PC-3 (cell line): ENCODE results near the gene AUTS2. TPM values are rescaled to one million over a fixed set of nuclear protein-coding genes. Genes with fewer than 3 reads are reported as not detected.

Experiments
- ATAC-seq: fragments of 200-7000 bp; cut with Tn5 transposase; 2 replicates; pipeline ENCODE4 v1.9.1; 2020; ENCODE audit warnings: mild to moderate bottlenecking, moderate library complexity
- BruUV-seq: library from RNA; stranded (reverse); fragments of 400-500 nt; replicated peaks from 2 replicates; lab custom pipeline; 2021; lab: Mats Ljungman, UMichigan
- CTCF ChIA-PET: fragments of 300-600 bp; sonication (Branson Sonifier 250); formaldehyde crosslinking; loops from one replicate; lab custom pipeline; 2022; ENCODE audit warnings: antibody characterized with exemption; lab: Charles Lee
- POLR2A ChIA-PET: fragments of 300-600 bp; sonication (Branson Sonifier 250); formaldehyde crosslinking; loops from one replicate; lab custom pipeline; 2022; ENCODE audit warnings: antibody characterized with exemption; ENCODE audit not compliant: unreplicated experiment; lab: Charles Lee
- DNase-seq: peaks from one replicate; pipeline ENCODE4 v3.0.0-alpha.2; 2015
- H2AFZ ChIP-seq: fragments of 300-600 bp; sonication (generic); 2 replicates; pipeline ENCODE4 v1.6.0; 2016; ENCODE audit warnings: antibody characterized with exemption, low read length
- H3F3A ChIP-seq: fragments of 300-600 bp; sonication (generic); one replicate; pipeline ENCODE4 v1.6.0; 2017; ENCODE audit warnings: antibody characterized with exemption, low read length, control low read depth, mild to moderate bottlenecking; ENCODE audit not compliant: unreplicated experiment
- H3K27ac ChIP-seq: fragments of 300-600 bp; sonication (generic); 2 replicates; pipeline ENCODE4 v1.5.1; 2016; ENCODE audit warnings: mild to moderate bottlenecking, low read length
- H3K27me3 ChIP-seq: fragments of 300-600 bp; sonication (generic); 2 replicates; pipeline ENCODE4 v1.6.1; 2016; ENCODE audit warnings: low read length, mixed read lengths
- H3K36me3 ChIP-seq: fragments of 300-600 bp; sonication (generic); 2 replicates; pipeline ENCODE4 v1.6.1; 2016; ENCODE audit warnings: low read depth, mixed run types, low read length, mixed read lengths
- H3K4me1 ChIP-seq: fragments of 300-600 bp; sonication (generic); 2 replicates; pipeline ENCODE4 v1.5.1; 2016; ENCODE audit warnings: low read length; ENCODE audit not compliant: insufficient read depth
- H3K4me2 ChIP-seq: fragments of 300-600 bp; sonication (generic); 2 replicates; pipeline ENCODE4 v1.6.0; 2016; ENCODE audit warnings: low read length
- H3K4me3 ChIP-seq: fragments of 300-600 bp; sonication (generic); 2 replicates; pipeline ENCODE4 v1.5.1; 2016; ENCODE audit warnings: mild to moderate bottlenecking, low read length, mixed read lengths
- H3K79me2 ChIP-seq: fragments of 300-600 bp; sonication (generic); 2 replicates; pipeline ENCODE4 v1.6.1; 2017; ENCODE audit warnings: low read length, mixed read lengths
- H3K9ac ChIP-seq: fragments of 300-600 bp; sonication (generic); 2 replicates; pipeline ENCODE4 v1.6.0; 2016; ENCODE audit warnings: mild to moderate bottlenecking, low read length
- H3K9me2 ChIP-seq: fragments of 300-600 bp; sonication (generic); replicated peaks from 2 replicates; pipeline ENCODE4 v1.6.1; 2016; ENCODE audit warnings: mixed run types, low read length, mixed read lengths
- H3K9me3 ChIP-seq: fragments of 300-600 bp; sonication (generic); 2 replicates; pipeline ENCODE4 v1.6.1; 2016; ENCODE audit warnings: low read length, mixed read lengths
- H4K20me1 ChIP-seq: fragments of 300-600 bp; sonication (generic); 2 replicates; pipeline ENCODE4 v1.6.1; 2016; ENCODE audit warnings: low read length, mixed read lengths
- EZH2 ChIP-seq: fragments of 300-600 bp; sonication (generic); IDR thresholded peaks from one replicate; pipeline ENCODE4 v1.6.1; 2017; ENCODE audit warnings: antibody characterized with exemption, mild to moderate bottlenecking, low read length; ENCODE audit not compliant: unreplicated experiment
- EZH2phosphoT487 ChIP-seq: fragments of 300-600 bp; sonication (generic); IDR thresholded peaks from 2 replicates; pipeline ENCODE4 v1.6.1; 2018; ENCODE audit warnings: mild to moderate bottlenecking, antibody characterized with exemption, low read length, borderline replicate concordance
- intact Hi-C: fragments of 100-400 bp; cut with micrococcal nuclease; formaldehyde crosslinking; loops from 2 replicates; pipeline ENCODE4 v1.9.0; 2023
- total RNA-seq: library from RNA; depleted of rRNA; stranded (reverse); fragments of >200 nt; gene quantifications from 2 replicates; pipeline ENCODE4 v1.2.3, GENCODE V29; 2014
- TF ChIP-seq, protein P1 (sequence below): fragments of 300-600 bp; sonication (generic); conservative IDR thresholded peaks from 2 replicates; pipeline ENCODE4 v1.5.1; 2017; ENCODE audit warnings: antibody characterized with exemption, low read depth, mild to moderate bottlenecking, low read length

The AUTS2 gene
- total RNA-seq, 1 experiment from 2014 or later = not detected

DNA sequence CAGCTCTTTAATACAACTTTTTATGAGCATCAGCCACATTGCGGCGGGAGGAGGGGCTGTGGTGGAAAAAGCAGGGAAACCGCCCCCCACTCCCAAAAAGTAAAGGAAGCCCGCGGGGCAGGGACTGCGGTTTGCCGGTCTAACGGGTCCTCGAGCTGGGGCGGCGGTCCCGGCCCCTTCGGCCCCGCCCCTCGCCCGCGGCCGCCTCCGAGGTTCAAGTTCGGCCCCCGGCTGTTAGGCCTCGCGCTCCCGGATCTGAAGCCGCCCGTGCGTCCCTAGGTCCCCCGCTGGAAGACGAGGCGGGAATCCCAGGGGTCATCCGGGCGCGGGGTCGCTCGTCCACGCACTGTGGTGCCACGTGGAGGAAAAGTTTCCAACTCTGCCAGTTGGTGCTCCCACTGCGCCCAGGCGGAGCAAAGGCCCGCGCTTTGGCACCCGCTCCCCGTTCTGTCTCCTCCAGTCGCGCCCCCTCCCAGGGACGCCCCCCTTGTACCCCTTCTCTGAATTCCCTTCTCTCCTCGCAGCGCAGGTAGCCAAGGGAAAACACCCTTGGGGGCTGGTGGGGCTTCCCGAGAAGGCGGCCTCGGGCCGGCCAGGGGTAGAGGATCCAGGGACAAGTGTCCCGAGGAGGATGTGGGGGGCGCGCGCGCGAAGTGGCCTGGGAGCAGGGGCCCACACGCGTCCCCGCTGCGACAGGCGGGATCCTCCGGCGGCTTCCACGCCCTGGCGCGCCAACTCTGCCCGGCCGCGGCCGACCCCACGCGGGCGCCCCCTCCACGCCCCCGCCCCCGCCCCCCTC is 798 bp upstream of the AUTS2 start:
- POLR2A ChIA-PET = no interaction called here
- DNase-seq (no peak), ATAC-seq (peak; percentile 9; the same call in 1 of the 2 replicates)
- intact Hi-C loops = no loop called here
- Histone ChIP-seq H3K9me2 (no peaks in the 10 kb centered on the region), H3K9ac (no peak overlapping the region), H3K4me2 (0 out of 2 replicates have a peak overlapping the region, but pooled peaks have one; percentile 33), H3K27me3 (peaks cover 48% of the 10 kb centered on the region), H3K4me1 (no peaks in the 10 kb centered on the region; the same call in 1 of the 2 replicates), H3K36me3 (no peaks in the 10 kb centered on the region), H3K27ac (no peak overlapping the region), H3K79me2 (no peaks in the 10 kb centered on the region), H2AFZ (peak overlapping the region; percentile 25), H4K20me1 (no peaks in the 10 kb centered on the region), H3F3A (no peaks in the 10 kb centered on the region), H3K9me3 (no peaks in the 10 kb centered on the region), H3K4me3 (peak overlapping the region; percentile 27; the same call in 1 of the 2 replicates)
- BruUV-seq = no TSS peak
- CTCF ChIA-PET = no interaction called here
- TF ChIP-seq EZH2 = no peak
- TF ChIP-seq EZH2phosphoT487 = no peak
- TF ChIP-seq, protein P1, sequence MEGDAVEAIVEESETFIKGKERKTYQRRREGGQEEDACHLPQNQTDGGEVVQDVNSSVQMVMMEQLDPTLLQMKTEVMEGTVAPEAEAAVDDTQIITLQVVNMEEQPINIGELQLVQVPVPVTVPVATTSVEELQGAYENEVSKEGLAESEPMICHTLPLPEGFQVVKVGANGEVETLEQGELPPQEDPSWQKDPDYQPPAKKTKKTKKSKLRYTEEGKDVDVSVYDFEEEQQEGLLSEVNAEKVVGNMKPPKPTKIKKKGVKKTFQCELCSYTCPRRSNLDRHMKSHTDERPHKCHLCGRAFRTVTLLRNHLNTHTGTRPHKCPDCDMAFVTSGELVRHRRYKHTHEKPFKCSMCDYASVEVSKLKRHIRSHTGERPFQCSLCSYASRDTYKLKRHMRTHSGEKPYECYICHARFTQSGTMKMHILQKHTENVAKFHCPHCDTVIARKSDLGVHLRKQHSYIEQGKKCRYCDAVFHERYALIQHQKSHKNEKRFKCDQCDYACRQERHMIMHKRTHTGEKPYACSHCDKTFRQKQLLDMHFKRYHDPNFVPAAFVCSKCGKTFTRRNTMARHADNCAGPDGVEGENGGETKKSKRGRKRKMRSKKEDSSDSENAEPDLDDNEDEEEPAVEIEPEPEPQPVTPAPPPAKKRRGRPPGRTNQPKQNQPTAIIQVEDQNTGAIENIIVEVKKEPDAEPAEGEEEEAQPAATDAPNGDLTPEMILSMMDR = no peak

DNA sequence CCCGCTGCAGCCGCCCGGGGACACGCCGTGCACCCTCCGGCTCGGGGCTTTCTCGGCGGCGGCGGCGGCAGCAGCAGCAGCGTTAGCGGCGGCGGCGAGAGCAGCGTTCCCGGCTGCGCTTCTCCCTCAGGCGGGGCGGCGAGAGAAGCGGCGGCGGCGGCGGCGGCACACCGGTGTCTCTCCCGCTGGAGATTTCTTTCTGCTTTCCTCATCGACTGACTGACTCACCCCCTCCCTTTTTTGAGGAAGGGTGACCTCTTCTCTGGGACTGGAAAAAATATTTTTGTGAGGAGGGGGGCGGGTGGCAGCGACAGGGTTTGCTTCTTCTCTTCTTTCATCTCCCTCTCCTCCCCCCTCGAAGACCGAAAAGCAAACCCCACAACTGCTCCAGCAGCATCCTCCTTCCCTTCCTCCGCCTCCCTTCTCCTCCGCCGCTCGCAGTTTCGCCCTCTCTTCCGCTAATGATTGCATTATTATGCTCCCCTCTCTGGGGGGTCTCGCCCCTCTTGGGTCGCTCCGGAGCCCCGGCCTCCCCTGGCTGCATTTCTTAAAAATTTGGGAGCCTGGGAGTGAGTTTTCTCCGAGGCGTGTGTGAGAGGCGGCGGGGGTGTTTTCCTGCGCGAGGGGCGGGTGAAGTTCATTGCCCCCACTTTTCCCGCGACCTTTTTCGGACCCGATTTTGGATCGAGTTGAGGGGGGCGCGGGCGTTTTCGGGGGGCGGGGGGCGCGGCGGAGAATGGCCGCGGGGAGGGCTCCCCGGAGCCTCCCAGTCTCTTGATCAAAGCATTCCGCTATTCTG is 411 bp downstream of the AUTS2 start:
- Histone ChIP-seq H3K27ac (no peak overlapping the region), H3K4me1 (no peaks in the 10 kb centered on the region; the same call in 1 of the 2 replicates), H2AFZ (peak overlapping the region; percentile 67), H3K27me3 (peaks cover 48% of the 10 kb centered on the region), H4K20me1 (no peaks in the 10 kb centered on the region), H3K4me2 (peak overlapping the region; percentile 83), H3K4me3 (peak overlapping the region; percentile 63), H3K9ac (no peak overlapping the region), H3K36me3 (no peaks in the 10 kb centered on the region), H3K9me3 (no peaks in the 10 kb centered on the region), H3F3A (no peaks in the 10 kb centered on the region), H3K9me2 (no peaks in the 10 kb centered on the region), H3K79me2 (no peaks in the 10 kb centered on the region)
- ChIA-PET POLR2A (no interaction called here), CTCF (no interaction called here)
- intact Hi-C loops = no loop called here
- ATAC-seq = peak; percentile 61; the same call in 1 of the 2 replicates
- TF ChIP-seq, protein P1 = no peak
- TF ChIP-seq EZH2phosphoT487 = no peak
- TF ChIP-seq EZH2 = peak; percentile 8
- DNase-seq = no peak
- no TSS peak for BruUV-seq
